A673 (cell line): ENCODE results near the gene MOSPD2.

Experiments
- EZH2 ChIP-seq: fragments of 200-600 bp; sonication (generic); IDR thresholded peaks from 2 replicates; pipeline ENCODE4 v1.6.1; 2017; ENCODE audit warnings: borderline replicate concordance, low read depth, mild to moderate bottlenecking, mixed read lengths, antibody characterized with exemption, low read length; ENCODE audit not compliant: poor library complexity, severe bottlenecking
- TF ChIP-seq, protein P1 (sequence below): fragments of 300-800, 200-600 bp; sonication (generic); conservative IDR thresholded peaks from 2 replicates; pipeline ENCODE4 v1.5.1; 2017; ENCODE audit warnings: low read depth, mild to moderate bottlenecking, antibody characterized with exemption, low read length, moderate library complexity, mixed read lengths

DNA sequence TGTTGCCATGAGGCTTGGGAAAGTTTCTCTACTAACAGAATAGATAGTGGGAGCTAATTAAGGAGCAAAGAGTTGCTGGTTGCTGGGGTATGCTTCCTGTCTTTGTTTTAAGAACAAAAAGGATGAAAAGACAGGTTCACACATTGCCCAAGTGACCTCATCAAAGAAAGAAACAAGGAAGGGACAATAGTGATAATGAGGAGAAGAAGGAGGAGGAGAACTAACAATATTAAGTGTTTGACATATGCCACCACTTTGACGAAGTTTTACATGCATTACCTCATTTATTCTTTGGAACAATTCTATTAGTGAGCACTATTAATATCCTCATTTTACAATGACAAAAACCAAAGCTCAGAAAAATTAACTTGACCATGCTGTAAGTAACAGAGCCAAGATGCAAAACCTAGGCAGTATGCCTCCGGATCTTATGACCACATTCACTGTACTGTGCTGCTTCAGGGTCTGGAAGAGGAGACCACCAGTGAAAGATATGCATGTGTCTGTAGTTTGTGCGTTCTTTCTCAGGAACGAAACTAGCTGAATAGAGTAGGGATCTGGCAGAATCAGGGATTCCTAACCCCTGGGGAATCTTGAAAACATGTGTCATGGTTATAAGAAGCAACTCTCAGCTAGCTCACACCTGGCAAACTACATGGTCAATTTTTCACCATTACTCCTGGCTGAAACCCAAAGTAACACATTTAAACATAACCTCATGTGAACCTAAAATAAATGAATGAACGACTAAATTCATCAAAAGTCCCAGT, 83.8 kb downstream of the MOSPD2 start:
- TF ChIP-seq, protein P1, sequence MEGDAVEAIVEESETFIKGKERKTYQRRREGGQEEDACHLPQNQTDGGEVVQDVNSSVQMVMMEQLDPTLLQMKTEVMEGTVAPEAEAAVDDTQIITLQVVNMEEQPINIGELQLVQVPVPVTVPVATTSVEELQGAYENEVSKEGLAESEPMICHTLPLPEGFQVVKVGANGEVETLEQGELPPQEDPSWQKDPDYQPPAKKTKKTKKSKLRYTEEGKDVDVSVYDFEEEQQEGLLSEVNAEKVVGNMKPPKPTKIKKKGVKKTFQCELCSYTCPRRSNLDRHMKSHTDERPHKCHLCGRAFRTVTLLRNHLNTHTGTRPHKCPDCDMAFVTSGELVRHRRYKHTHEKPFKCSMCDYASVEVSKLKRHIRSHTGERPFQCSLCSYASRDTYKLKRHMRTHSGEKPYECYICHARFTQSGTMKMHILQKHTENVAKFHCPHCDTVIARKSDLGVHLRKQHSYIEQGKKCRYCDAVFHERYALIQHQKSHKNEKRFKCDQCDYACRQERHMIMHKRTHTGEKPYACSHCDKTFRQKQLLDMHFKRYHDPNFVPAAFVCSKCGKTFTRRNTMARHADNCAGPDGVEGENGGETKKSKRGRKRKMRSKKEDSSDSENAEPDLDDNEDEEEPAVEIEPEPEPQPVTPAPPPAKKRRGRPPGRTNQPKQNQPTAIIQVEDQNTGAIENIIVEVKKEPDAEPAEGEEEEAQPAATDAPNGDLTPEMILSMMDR = no peak
- no peak for TF ChIP-seq EZH2
